NCI-H748 (cell line): ENCODE data around the gene SRP68.
"Not testable (repeated sequence)": the region's sequence is repeated elsewhere in the genome, so short reads cannot be mapped to it uniquely, and the experiment has no call there.

ENCODE experiments used
- DNase-seq: peaks from one replicate; lab custom pipeline; 2025; ENCODE audit not compliant: unreplicated experiment; lab: John Stamatoyannopoulos, UW

SRP68 gene

DNA sequence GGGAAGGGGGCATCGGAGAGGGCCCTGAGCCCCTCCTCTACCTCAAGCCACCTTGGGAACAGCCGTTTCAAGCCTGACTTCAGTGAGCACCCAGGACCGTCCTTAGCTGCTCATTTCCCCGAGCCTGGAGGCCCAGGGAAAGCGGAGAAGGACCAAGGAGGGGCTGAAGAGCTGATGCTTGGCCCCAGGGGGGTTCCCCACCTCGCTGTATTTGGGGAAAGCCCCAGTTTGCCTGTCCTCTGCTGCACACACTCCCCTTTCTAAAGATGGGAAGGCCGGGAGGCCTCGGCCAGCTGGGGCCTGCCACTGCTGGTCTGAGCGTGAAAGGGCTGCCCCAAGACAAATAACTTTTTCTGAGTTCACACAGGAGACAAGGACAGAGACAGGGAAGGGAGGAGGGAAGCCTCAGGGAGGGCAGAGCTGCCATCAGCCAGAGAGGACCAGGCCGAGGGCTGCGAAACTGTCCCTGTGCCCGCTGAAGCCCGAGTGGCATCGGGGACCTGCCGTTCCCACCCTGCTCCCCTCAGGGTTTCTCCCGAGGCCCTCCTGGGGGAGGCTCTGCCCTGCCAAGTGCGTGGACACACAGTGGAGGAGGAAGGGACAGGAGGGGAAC lies 18.3 kb upstream of the SRP68 start:
- no peak for DNase-seq

- no peak for DNase-seq
These were observed 17.6 kb upstream of the SRP68 start for GRCh38 chr17:76089680-76090516.

GRCh38 chr17:76088868-76089576 lies 16.7 kb upstream of the SRP68 start:
- DNase-seq = no peak

GRCh38 chr17:76088041-76088867 lies 15.9 kb upstream of the SRP68 start:
- DNase-seq = no peak

GRCh38 chr17:76087531-76087930 lies 15.2 kb upstream of the SRP68 start:
- DNase-seq = no peak

DNA sequence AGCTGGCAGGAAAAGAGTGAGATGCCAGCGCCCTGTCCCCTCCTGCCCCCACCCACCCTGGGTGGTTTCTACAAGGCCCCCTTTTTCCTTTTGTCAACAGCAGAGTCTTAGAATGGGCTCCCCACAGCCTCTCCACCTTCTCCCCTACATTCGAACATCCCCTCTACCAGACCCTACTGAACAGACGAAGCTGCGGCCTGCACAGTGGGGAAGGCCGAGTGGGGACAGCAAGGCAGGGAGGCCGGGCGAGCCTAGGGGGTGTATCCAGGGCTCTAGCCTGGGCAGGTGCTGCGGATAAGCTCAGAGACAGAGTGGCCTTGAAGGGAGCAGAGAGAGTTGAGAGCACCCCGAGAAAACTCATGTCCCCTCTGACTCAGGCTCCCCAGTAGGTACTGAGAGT lies 14.1 kb upstream of the SRP68 start:
- DNase-seq = no peak

GRCh38 chr17:76085731-76086366 lies 13.5 kb upstream of the SRP68 start:
- no peak for DNase-seq

GRCh38 chr17:76085066-76085730 lies 12.9 kb upstream of the SRP68 start:
- DNase-seq = no peak

DNA sequence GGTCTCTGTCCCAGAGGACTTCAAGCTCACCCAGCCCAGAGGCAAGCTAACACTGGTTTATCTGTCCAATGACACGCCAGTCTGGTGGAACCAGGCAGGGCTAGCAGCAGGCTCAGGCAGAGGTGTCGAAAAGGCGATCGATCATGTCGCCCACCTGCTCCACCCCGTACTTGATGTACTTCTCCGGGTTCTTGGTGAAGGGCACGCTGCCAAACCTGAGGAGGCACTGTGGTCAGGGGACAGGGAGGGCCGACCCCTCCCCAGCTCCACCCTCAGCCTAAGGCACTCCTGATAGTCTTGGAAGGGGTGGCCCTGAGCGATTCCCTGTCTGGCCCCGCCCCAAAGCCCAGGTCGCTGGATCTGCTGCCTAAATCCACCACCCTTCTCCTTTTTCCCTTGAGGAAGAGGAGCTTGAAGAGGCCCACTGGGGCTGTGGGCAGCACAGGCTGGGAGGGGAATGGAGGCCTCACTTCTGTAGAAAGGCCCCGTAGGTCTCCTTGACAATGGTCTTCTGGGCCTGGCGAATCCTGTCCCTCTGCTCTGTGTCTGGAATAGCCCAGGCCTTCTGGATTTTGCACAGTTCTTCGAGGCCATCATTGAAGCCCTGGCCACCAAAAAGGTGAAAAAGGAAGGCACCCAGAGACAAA lies 11.3 kb upstream of the SRP68 start:
- DNase-seq = no peak

- no peak for DNase-seq
These were observed 10.3 kb upstream of the SRP68 start for GRCh38 chr17:76082326-76083251.

DNA sequence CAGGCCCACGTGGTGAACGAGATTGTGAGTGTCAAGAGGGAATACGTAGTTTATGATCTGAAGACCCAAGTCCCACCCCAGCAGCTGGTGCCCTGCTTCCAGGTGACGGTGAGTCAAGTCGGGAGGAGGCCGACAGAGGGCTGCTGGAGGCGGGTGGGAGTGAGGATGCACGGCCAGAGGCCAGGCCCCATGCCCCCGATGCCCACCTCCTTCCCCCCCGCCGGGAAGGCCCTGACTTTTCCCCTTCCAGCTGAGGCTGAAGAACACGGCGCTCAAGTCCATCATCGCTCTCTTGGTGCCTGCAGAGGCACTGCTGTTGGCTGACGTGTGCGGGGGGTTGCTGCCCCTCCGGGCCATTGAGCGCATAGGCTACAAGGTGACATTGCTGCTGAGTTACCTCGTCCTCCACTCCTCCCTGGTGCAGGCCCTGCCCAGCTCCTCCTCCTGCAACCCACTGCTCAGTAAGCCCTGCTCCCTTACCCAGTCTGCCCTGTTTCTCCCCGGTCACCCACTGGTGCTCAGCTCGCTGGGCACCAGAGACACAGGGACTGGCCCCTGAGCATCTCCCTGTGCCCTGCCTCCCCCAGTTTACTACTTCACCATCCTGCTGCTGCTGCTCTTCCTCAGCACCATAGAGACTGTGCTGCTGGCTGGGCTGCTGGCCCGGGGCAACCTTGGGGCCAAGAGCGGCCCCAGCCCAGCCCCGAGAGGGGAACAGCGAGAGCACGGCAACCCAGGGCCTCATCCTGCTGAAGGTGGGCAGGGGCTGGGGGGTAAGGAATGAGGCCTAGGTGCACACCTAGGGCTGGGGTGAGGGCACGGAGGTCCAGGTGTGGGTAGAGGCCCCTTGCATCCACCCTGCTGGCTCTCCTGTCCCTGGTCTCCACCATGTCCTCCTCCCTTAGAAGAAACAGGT lies 9.2 kb upstream of the SRP68 start:
- DNase-seq = no peak

DNA sequence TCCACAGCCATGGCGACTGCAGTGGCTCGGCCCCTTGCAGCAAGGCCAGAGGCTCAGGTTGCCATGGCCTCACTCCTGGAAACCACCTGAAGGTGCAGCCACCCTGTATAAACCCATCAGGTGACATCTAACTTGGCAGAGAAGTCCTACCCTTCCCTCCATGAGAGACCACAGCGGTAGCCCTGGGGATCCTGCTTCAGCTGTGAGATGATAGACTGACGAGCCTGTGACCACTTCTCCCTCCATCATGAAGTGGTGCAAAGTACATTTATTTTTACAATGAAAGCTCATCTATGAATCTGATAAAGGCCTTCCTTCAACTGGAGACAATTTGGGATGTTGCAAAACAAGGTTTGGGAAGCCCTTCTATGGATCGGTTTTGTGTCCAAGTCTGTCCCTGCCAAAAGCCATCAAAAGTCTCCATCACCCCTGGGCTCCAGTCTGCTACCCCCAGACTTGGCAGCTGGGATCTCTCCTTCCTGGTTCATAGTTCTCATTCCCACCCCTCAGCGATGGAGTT lies 8.5 kb upstream of the SRP68 start:
- no peak for DNase-seq

DNA sequence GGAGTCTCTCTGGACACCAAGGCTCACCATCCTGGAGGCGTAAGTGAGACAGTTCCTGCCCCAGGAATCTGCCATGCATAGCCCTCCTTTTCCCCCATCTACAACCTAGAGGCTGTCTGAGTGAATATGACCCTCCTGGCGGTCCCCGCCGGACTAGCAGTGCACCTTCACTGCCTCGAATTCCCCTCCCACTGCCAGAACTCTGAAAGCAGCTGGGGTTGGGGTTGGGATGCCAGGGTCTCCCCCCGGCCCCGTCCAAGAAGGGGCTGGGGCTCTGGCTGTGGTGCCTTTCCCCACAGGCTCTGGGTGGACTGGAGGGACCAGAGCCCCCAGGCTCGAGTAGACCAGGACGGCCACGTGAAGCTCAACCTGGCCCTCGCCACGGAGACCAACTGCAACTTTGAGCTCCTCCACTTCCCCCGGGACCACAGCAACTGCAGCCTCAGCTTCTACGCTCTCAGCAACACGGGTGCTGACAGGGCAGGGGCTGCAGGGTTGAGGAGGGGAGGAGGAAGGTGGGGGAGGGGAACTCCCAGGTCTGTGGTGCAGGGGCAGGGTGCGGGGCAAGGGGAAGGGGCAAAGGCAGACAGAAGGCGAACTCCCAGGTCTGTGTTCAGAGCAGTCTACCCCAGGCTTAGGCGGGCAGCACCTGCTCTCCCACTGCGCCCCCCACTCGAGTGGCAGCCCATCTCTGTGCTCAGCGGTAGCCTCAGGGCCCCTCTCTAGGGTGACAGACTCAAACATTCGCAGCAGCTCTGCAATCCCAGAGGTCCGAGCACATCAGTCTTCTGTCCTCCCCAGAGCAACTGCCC lies 7.8 kb upstream of the SRP68 start:
- DNase-seq = no peak

- DNase-seq = no peak
These were observed 7.2 kb upstream of the SRP68 start for GRCh38 chr17:76079535-76079955.

DNA sequence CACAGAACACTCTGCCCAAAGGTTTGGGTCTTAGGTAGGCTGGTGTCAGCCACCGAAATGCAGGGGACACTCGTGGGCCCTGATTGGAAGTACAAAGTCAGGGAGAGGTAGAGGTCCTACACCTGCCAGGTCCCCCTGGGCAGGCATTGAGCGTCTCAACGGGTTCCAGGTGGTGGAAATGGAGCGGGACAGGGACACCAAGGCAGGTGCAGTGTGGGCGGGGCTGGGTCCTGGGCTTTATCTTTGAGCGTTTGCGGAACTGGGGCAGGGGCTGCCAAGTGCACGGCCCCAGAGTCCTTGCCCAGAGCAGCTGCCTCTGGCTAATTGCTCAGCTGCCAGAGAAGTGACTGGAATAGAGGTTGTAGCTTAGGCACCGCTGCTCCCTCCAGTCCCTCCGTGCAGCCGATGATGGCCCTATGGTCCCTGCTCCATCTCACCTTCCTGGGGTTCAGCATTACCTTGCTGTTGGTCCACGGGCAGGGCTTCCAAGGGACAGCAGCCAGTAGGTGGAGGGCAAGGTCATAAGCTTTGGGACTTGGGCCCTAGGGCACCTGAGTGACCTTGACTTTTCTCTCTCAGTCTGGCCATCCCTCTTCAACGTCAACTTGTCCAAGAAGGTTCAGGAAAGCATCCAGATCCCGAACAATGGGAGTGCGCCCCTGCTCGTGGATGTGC lies 6.7 kb upstream of the SRP68 start, which contains the start of gene ZACN:
ZACN (plus strand) TSS at position 323 of the 675 bp plus-strand sequence; CDS start at position 406, 83 bp downstream.
- peak; percentile 28 for DNase-seq

DNA sequence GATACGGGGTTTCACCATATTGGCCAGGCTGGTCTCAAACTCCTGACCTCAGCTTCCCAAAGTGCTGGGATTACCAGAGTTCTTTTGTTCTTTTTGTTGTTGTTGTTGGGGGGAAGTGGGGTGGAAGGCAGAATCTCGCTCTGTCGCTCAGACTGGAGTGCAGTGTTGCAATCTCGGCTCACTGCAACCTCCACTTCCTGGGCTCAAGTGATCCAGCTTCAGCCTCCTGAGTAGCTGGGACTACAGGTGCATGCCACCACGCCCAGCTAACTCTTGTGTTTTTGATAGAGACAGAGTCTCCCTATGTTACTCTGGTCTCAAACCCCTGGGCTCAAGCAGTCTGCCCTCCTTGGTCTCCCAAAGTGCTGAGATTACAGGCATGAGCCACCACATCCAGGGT lies 6.1 kb upstream of the SRP68 start:
- DNase-seq = not testable (repeated sequence)
